ENCODE results near the gene CCM2.
"Not testable (repeated sequence)": the region's sequence is repeated elsewhere in the genome, so short reads cannot be mapped to it uniquely, and the experiment has no call there.

CCM2 gene

DNA sequence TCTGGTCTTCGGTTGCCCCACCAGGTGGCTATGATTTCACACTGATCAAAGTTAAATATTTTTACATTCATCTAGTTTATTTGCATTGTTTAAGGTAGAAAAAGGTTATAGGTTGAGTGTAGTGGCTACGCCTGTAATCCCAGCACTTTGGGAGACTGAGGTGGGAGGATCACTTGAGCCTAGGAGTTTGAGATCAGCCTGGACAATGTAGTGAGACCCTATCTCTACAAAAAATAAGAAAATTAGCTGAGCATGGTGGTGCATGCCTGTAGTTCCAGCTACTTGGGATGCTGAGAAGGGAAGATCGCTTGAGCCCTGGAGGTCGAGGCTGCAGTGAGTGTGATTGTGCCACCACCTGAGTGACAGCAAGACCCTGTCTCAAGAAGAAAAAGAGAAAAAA, 3.8 kb downstream of the CCM2 start:
- DNase-seq: no peak

DNA sequence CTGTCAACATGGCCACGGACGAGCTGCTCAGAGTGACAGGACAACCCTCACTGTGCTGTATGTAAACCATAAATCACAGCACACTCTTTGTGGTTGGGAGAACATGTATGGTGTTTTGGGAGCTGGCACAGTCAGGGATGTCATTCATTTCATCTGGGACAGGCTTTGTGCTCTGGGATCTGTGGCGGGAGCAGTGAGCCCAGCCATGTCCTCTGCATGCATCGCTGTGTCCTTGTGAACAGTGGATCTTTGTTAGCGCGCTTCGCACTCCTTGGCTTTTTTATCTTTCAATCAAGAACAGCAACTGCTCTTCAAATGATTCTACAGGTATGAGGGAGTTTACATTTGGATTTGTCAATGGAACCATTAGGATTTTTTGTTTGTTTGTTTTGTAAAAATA, 7.1 kb downstream of the CCM2 start:
- no peak for DNase-seq

DNA sequence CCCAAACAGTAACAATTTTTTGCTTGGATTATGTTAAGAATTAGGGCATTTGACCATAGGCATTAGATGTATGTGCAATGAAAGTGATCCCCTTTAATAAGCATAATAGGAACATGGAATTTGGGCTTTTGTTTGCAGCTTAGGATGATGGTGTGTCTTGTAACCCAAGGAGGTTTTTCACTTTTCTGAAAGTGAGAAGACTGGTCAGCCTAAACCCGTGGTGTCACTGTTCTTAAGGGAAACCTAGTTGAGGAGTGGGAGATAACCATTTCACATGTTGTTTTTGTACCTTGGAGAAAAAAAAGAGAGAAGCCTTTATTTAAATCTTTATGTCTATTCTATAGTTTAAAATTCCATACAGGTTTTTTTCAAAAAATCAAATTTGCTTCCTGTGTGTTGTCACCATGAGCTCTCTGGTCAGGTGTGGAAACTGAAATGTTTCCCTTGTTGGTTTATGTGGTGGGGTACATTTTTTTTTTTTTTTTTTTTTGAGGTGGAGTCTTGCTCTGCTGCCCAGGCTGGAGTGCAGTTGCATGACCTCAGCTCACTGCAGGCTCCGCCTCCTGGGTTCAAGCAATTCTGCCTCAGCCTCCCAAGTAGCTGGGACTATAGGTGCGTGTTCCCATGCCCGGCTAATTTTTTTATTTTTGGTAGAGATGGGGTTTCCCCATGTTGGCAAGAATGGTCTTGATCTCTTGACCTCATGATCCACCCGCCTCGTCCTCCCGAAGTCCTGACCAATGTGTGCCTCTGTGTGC, 7.7 kb downstream of the CCM2 start:
- DNase-seq: no peak

DNA sequence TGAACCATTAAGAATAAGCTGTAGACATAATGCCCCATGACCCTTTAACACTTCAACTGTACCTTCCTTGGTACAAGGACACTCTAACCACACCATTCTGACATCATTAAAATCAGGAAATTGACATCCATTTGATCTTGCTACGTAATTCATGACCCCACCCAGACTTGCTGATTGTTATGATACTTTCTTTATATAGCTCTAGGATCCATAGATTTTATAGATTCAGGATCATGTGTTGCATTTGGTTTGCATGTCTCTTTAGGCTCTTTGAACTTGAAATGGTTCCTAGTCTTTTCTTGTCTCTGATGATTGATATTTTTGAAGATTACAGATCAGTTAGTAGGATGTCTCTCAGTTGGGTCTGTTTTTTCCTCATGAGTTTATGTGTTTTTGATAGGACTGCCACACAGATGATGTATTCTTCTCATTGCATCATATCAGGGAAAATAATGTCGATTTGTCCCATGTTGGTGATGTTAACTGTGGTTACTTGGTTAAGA, 13.5 kb downstream of the CCM2 start:
- no peak for DNase-seq

DNA sequence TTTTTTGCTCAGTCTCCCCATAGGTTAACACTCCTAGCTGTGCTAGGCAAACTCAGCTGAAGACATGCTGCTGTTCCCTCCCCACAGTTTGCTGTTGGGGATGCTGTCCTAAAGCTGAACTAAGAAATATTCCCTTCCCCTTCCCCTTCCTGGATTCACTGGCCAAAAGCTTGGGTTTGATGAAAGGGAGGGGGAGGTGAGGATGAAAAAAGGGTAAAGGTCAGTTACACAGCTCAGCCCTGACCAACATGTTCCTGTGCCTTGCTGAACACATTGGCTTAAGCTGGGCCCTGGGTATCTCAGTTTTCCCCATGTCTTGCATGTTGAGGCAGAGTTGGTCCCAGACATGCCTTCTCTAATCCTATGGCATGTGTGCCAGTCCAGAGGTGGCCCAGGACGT, 15.3 kb downstream of the CCM2 start:
- DNase-seq: no peak

DNA sequence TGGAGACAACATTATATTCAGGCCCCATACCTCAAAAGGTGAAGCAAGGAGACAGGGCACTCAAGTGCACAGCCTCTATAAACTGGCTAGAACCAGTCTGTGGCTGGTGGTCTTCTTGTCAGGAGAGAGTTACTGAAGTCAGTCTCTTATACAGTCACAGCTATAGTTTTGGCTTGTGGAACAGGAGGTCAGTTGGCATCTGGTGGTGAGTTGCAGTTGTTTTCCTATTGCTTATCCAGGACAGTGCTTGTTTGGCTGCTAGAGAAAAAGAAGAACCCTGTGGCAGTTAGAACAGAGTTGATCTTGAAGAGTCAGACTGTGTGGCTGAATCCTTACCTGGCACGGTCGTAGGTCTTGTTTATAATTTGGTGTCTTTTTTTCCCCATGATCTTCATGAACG, 17.3 kb downstream of the CCM2 start:
- no peak for DNase-seq

DNA sequence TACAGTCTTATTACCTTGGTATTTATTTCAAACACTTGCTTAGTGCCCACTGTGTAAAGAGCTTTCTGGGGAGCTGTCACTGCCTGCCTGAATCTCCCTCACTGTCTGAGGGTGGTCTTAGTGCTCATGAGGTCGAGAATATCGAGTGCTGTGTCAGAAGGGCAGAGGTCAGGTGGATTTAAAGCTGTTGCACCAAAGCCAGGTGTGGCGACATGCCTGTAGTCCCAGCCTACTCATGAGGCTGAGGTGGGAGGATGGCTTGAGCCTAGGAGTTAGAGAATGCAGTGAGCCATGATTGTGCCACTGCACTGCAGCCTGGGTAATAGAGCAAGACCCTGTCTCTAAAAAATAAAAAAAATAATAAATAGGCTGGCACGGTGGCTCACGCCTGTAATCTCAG, 20.9 kb downstream of the CCM2 start:
- DNase-seq: no peak

DNA sequence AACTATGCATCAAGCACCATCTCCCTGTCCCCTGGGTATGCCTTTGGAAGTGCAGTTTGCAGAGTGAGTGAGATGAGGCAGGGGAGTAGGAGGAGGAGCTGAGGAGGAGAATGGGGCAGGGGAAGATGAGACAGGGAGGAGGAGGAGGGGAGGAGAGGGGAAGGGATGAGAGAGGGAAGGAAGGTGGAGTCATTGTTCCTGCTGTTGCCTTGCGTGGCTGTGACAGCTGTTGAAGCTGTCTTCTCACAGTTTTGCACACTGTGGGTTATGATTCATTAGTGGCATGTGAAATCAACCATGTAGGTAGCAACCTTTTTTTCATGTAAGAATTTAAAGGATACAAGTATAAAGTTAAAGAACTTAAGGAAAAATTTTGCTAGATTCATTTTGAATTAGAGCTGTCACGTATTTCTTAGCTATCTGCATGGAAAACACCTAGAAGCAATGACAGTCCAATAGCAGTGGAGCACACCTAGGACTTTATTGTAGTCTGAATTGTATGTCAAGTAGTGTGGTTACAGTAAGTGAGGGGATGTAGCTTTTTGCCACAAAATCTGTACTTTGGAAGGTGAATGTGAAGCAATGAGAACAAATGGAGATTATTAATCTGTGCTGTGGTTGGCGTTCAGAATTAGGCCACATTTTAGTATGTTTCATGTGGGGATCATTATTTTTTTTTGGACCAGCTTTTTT, 21.7 kb downstream of the CCM2 start:
- DNase-seq: no peak

DNA sequence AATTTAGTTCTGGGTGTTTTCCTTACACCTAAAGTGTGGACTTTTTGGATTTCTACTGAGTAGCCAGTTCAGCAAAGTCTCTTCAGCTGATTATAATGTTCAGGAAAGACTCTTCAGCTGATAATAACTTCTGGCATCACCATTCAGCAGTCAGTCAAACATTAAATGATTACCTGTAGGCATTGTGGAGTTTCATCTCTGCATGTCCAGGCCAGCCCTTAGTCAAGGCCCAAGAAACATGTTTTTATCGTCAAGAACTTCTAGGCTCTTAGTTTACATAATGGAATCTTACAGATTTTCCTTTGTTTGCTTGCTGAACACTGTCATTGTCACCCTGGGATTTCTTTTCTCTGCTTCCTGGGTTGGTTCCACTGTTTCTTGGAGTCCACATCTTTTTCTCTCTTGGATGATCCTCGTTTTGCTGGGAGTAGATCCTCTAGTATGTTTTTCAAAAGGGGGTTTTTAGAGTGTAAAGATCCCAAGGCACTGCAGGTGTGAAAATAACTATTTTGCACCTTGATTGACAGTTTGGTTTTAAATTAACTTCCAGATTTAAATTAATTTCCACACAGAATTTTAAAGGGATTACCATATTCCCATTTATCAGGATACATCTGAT, 24.2 kb downstream of the CCM2 start:
- no peak for DNase-seq

DNA sequence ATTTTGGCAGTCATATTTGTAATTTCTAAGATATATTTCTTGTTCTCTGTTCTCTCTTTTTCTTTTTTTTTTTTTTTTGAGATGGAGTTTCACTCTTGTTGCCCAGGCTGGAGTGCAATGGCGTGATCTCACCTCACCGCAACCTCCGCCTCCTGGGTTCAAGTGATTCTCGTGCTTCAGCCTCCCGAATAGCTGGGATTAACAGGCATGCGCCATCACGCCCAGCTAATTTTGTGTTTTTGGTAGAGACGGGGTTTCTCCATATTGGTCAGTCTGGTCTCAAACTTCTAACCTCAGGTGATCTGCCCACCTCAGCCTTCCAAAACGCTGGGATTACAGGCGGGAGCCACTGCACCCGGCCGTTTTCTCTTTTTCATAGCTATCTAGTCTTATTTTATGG, 25.5 kb downstream of the CCM2 start:
- DNase-seq: not testable (repeated sequence)

DNA sequence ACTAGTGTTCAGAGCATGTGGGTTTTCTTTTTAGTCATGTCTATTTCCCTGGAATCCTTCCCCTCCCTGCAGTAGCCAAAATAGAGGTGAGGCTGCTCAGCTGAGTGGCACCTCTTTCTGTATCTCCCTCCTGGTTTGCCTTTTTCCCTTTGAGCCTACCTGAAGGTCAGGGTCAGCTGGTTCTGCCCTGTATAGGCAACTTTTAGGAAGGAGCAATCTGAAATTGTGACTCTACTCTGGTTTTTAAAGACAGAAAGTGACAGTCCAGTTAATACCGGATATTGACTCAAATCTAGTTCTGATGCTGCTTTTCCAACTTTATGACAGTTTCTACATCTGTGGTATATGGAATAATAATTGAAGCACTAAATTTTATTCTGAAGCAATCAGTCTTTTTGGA, 26.0 kb downstream of the CCM2 start:
- no peak for DNase-seq

DNA sequence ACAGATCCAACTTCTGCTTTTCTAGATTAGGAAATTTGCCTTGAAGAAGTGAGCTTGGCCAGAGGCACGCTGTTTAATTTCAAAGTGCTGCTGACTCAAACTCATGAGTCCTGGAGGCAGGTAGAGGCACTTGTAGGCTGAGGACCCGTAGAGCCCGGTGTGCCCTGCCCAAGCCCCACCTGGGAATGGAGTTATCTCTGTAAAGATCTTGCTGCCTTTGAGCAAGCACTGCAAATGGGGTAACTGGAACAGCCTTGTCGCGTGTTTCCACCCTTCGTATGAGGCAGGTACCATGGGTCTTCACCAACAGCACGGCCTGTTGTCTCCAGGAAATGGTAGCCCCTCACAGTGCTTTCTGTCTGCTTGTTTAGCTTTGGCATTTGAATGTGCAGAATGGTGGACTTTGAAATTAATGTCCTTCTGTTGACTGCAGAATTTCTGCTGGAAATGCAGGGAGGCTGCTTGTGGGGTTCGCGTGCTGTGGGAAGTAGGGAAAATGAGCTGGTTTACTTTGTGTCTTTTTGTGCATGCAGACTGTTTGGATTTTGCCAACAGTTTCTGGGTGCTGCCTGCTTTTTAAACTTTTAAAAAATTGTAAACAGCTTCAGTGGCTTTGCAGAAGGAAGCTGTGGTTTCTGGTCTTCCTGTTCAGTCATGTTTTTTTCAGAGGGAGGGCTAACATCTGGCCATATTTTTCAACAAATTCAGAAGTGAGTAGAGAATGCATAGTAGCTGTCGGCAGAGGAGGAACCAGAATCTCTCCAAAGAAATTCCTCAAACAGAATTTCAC, 27.2 kb downstream of the CCM2 start:
- DNase-seq: no peak

DNA sequence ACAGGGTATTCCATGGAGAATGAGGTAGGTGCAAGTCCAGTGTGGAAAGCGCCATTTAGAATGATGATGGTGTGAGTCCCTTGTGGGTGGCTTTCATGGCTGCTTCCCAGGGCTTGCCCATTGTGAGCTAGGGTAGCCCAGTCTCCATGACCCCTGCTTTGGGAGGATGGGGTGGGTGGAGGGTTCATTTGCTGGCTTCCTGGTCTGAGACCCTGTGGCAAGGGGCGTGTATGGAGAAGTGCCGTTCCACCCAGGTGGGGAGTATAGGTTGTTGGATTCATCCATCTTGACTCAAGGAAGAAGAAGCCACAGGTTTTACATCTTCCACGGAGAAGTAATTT, 27.7 kb downstream of the CCM2 start:
- DNase-seq: no peak

DNA sequence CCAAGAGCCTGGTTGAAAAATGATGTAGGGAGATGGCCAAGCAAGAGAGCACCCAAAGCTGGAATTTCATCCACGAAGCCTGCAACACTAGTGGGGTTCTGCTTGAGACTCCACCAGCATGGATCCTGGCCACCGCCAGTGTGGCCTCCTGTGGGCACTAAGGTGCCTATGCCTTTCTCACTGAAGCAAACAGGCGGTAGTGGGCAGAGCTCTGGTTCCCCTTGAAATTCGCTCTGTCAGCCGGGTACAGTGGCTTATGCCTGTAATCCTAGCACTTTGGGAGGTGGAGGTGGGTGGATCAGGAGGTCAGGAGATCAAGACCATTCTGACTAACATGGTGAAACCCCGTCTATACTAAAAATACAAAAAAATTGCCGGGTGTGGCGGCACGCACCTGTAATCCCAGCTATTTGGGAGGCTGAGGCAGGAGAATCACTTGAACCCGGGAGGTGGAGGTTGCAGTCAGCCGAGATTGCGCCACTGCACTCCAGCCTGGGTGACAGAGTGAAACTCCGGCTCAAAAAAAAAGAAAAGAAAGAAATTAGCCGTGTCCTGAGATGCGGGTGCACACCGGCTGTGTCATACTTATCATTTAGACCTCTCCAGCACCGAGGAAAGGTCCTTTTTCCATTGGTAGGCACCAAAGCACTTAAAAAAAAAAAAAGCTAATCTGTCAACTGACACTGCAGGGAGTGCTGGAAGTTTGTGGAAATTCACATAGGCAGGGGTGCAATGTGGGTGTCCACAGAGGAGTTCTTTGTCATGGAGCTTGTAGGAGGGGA, 28.3 kb downstream of the CCM2 start:
- no peak for DNase-seq

DNA sequence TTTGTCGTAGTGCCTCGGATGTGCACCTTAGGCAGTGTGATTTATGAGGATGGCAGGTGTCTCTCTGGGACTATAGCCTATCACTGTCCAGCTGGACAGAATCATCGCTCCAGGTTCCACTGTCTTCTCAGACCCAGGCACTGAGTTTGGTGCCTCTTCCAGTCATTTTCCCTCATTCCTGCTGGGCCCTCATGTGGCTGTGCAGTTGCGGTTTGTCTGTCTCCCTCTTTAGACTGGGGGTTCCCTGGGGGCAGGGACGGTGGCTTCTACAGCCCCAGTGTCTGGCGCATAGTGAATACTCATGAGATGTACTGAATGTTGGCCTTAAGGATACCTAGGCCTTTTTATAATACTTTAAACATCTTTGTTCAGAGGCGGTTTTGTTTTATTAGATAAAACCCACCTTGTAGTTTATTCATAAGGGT, 28.9 kb downstream of the CCM2 start:
- DNase-seq: no peak

DNA sequence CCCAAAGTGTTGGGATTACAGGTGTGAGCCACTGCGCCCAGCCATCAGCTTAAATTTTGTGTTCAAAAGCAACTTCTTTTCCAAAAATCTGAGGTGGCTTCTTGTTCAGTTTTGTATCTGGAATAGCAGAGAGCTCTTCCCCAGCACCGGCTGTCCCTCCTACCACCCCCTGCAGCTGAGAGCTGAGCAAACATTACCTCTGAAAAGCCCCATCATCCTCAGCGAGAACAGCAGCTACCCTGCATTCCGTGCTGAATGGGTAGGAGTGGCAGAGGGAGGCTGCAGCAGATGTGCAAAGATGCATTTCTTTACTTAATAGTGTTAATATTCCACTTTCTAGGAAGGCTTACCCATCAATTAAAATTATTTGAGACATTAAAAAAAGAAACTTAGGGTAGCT, 31.8 kb downstream of the CCM2 start:
- DNase-seq: no peak

DNA sequence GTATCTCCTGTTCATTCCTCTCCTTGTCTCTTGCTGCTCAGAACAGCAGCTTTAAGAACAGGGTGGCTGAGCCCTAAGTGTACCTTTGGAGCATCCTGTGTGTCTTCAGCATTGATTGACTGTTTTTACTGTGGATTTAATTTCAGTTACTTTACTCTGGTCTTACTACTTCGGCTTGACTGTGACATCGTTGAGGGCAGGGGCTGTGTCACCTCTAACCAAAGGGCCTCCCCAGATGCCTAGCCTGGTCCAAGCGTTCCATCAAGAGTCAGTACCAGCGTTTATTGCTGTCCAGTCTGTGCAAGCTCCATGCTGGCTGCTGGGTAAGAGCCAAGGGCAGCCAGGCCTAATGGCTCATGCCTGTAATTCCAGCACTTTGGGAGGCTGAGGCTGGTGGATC, 32.4 kb downstream of the CCM2 start:
- DNase-seq: no peak

DNA sequence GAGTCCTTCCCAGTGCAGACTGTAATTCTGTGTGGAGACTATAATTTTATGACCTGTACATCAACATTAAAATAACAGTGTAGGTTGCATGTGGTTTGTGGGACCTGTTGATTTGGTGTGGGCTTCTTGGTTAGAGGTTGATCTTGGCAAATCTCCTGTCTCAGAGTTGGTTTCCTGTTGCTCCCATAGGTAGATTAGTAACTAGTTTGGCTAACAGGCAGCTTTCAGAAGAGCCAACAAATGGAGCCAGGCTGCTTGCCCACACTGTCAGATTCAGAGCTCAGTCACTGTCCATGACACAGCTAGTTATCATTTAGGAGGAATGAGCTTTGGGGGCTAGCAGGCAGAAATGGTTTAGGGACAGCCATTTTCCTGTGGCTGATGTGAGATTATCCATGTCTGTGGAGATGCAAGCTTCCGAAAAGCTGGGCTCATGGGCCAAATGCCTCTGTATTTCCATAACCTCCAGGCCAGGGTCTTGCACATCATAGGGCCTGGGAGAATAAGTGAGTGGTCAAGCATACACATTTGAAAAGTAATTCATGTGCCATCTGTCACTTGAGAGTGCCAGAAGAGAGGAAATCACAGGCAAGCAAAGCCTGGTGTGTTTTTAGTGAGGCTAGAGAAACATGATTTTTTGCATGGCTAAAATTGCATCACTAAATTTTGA, 33.4 kb downstream of the CCM2 start:
- DNase-seq: no peak

DNA sequence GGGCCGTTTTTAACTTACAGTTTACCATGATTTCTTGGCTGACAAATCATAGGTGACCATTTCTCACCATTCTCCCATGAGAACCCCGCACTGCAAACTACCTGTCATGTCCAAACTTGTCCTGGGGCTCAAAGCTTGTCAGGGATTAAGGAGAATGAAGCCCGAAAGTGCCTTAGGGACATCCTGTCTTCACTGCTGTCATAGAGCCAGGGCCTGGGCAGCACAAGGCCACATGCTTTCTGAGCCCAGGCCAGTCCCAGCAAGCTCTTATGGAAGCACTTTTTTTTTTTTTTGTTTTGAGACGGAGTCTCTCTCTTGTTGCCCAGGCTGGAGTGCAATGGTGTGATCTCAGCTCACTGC, 33.9 kb downstream of the CCM2 start:
- no peak for DNase-seq

DNA sequence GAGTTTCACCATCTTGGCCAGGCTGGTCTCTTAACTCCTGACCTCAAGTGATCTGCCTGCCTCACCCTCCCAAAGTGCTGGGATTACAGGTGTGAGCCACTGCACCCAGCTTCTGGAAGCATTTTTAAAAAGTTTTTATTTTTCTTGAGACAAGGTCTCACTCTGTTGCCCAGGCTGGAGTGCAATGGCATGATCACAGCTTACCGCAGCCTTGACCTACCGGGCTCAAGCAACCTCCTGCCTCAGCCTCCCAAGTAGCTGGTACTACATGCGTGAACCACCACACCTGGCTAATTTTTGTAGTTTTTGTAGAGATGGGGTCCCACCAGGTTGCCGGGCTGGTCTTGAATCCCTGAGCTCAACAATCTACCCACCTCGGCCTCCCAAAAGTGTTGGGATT, 34.7 kb downstream of the CCM2 start:
- not testable (repeated sequence) for DNase-seq

DNA sequence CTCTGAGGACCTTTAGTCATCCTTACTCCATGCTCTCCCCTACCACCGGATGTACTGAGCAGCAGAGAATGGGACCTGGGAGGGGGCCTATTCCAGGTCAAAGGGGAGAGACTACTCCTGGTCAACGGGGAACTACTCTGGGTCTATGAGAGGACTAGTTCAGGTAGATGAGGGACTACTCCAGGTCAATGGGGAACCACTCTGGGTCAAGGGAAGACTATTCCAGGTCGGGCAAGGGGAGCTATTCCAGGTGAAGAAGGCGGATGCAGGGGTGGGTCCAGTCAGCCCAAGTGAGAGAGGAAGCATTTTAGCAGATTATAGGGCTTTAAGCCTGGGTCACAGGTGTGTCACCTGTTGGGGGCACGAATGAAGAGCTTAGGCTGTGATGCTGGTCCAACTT, 35.4 kb downstream of the CCM2 start:
- DNase-seq: no peak

DNA sequence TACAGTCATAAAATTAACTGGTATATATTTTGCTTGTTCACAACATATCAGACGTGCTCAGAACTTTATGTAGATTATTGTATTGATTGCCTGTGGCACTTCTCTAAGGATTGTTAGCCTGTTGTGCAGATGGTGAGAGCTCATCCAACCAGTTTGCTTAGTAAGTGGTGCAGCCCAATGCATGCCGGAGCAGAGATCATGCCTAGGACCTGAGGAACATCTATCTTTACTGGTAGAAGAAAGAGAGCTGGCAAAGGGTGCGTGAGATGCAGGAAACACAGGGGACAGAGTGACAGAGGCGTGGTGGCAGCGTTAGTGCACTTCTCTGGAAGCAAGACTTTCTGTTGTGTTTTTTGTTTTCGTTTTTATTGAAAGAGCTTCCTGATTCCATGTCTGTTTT, 35.9 kb downstream of the CCM2 start:
- no peak for DNase-seq

Data from NCI-H187 (cell line).